DND-41 (cell line): ENCODE measurements around the gene TBC1D20.
"Not testable (repeated sequence)": the region's sequence is repeated elsewhere in the genome, so short reads cannot be mapped to it uniquely, and the experiment has no call there.

Source experiments
- EZH2 ChIP-seq: IDR thresholded peaks from 3 replicates; pipeline ENCODE4 v1.6.1; 2012; ENCODE audit warnings: borderline replicate concordance, low read depth, mild to moderate bottlenecking, moderate library complexity, low read length, inconsistent platforms; ENCODE audit not compliant: severe bottlenecking
- TF ChIP-seq, protein P1 (sequence below): IDR thresholded peaks from 2 replicates; pipeline ENCODE4 v1.5.1; 2012; ENCODE audit warnings: borderline replicate concordance, low read length, moderate library complexity, mild to moderate bottlenecking; ENCODE audit not compliant: poor library complexity, severe bottlenecking; ENCODE audit errors: extremely low read depth

- TF ChIP-seq, protein P1, sequence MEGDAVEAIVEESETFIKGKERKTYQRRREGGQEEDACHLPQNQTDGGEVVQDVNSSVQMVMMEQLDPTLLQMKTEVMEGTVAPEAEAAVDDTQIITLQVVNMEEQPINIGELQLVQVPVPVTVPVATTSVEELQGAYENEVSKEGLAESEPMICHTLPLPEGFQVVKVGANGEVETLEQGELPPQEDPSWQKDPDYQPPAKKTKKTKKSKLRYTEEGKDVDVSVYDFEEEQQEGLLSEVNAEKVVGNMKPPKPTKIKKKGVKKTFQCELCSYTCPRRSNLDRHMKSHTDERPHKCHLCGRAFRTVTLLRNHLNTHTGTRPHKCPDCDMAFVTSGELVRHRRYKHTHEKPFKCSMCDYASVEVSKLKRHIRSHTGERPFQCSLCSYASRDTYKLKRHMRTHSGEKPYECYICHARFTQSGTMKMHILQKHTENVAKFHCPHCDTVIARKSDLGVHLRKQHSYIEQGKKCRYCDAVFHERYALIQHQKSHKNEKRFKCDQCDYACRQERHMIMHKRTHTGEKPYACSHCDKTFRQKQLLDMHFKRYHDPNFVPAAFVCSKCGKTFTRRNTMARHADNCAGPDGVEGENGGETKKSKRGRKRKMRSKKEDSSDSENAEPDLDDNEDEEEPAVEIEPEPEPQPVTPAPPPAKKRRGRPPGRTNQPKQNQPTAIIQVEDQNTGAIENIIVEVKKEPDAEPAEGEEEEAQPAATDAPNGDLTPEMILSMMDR, result not testable (repeated sequence)
- TF ChIP-seq EZH2, result not testable (repeated sequence)
Measured at GRCh38 chr20:510328-511057, 48.2 kb upstream of the TBC1D20 start.
